AML-193 (cell line): ENCODE results near the gene MICAL2.

ENCODE experiments used
- DNase-seq, 2 experiments: peaks; one replicate each; lab custom pipeline; 2025; lab: John Stamatoyannopoulos, UW

The MICAL2 gene

GRCh38 chr11:12171921-12172320 lies 61.5 kb downstream of the MICAL2 start:
- no peak for DNase-seq

GRCh38 chr11:12172493-12173013 lies 62.2 kb downstream of the MICAL2 start:
- DNase-seq: no peak

DNA sequence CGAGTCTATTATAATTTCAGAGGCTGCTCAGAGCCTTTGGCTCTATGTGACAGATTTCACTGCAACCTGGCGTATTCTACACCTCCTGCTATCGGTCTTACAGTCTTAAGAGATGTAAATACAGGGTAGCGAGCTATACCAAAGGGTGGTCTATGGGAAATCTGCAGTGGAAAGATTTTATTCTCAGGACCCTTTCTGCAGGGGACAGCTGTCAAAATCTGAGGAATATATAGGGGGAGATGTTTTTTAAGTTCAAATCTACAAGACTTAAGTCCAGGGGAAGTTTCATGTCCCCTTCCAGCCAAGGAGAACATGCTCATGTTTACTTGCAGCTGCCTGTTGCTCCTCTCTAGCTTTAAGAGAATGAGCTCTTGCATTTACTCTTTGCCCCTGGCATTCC lies 62.7 kb downstream of the MICAL2 start:
- DNase-seq: no peak

GRCh38 chr11:12174128-12174476 lies 63.7 kb downstream of the MICAL2 start:
- no peak for DNase-seq

- peak; percentile 74 to 82 for DNase-seq
Measured at GRCh38 chr11:12174477-12175143, 64.2 kb downstream of the MICAL2 start.

- DNase-seq: no peak
Measured at GRCh38 chr11:12175694-12176241, 65.4 kb downstream of the MICAL2 start.

DNA sequence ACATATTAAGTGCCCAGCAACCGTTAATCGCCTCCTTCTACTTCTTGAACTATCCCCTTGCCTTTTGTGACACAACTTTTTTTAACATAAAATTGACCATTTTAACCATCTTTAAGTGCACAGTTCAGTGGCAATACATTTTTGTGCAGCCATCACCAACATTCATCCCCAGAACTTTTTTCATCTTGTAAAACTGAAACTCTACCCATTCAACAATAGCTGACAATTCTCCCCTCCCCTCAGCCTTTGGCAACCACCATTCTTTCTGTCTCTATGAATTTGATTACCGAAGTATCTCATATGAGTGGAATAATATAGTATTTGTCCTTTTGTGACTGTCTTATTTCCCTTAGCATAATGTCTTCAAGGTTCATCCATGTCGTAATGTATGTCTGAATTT lies 66.0 kb downstream of the MICAL2 start:
- no peak for DNase-seq

GRCh38 chr11:12177739-12178338 lies 67.4 kb downstream of the MICAL2 start:
- no peak for DNase-seq

DNA sequence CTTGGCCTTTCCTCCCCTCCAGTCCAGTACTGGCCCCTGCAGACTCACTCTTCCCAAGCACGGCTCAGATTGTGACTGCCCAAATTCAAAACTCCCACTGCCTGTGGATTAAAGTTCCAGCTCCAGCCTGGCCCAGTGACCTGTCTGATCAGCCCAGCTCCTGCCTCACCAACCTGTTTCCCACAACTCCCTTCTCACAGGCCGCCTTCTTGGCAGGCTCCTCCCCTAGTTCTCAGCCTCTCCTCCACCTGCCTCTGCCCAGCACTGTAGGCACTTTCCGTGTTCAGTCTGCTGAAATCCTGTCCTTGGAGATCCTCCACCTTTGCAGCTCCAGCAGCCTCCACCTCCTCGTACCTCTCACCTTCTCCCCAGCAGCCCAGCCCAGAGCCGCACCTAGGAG lies 68.6 kb downstream of the MICAL2 start:
- no peak for DNase-seq

GRCh38 chr11:12179531-12179930 lies 69.1 kb downstream of the MICAL2 start:
- DNase-seq: no peak

- DNase-seq: no peak
Measured at GRCh38 chr11:12180257-12181205, 70.1 kb downstream of the MICAL2 start.

DNA sequence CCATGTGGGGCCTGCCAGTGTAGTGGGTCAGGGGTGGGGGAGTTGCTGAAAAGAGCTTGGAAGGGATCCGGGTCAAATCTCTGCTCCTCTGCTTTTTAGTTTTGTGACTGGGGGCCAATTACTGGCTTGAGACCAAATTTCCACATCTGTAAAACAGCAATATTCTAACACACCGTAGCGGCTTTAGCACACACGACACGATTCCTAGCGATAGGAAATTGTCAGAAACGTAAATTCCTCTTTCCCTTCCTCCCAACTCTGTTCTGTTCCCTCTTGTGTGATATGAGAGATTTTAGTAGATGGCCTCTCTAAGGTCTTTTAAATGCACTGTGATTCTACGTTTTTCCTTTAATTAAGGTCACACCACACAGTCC lies 71.9 kb downstream of the MICAL2 start:
- no peak for DNase-seq

GRCh38 chr11:12182676-12183541 lies 72.5 kb downstream of the MICAL2 start:
- no peak for DNase-seq

- no peak for DNase-seq
Measured at GRCh38 chr11:12183827-12184620, 73.6 kb downstream of the MICAL2 start.

- no peak for DNase-seq
Measured at GRCh38 chr11:12184699-12185098, 74.3 kb downstream of the MICAL2 start.

GRCh38 chr11:12185106-12185690 lies 74.8 kb downstream of the MICAL2 start:
- no peak for DNase-seq

DNA sequence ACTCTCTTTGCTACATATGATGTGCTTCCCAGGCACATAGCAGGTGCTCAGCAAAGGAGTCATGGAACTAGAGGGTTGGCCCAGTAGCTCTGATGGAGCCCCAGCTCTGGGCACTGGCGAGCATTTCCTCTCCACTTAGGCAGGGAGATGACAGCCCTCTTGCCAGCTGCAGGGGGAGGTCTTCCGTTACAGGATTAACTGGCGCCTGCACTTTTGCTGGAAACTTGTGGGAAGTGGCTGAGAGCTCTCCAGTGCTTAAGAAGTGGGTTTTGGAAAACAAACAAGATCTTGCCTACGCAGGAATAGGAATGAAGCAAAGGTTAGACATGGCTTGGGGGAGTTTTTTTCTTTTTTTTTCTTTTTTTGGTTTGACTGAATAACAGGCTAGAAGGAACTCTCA lies 75.5 kb downstream of the MICAL2 start:
- DNase-seq: no peak

DNA sequence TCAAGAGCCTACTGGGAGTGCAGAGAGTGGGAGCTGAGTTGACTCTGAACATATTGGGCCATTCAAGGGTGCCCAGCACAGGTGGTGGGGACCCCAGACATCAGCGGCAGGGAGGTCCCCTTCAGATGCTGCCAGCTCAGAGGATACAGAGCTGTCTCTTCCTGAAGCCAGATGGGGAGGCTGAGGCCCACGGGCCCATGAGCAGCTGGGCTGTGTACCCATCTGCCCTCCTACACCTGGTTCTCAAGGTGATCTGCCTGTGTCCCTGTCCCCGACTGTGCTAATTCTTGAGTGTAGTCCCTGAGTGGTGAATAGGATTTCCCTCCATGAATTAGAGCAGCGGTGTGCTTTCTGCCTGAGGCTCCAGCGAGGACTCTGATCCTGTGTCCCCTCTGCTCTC lies 76.3 kb downstream of the MICAL2 start:
- no peak for DNase-seq

- no peak for DNase-seq
Measured at GRCh38 chr11:12187399-12187798, 77.0 kb downstream of the MICAL2 start.
